K562 (cell line): ENCODE results near the gene WASL. TPM values are rescaled to one million over a fixed set of nuclear protein-coding genes. Genes with fewer than 3 reads are reported as not detected.

ENCODE experiments used
- ARNT ChIP-seq, 2 experiments: fragments of 450-650 bp; IDR thresholded peaks; 2 replicates each; pipeline ENCODE4 v1.6.1; 2016; ENCODE audit warnings: mild to moderate bottlenecking in 1 of 2
- CHD4 ChIP-seq: fragments of 200-600 bp; sonication (generic); IDR thresholded peaks from 3 replicates; pipeline ENCODE4 v1.6.1; 2012; ENCODE audit warnings: low read depth, mild to moderate bottlenecking, mixed read lengths, low read length, inconsistent platforms; ENCODE audit not compliant: insufficient read depth, insufficient replicate concordance, poor library complexity, severe bottlenecking
- DMBX1 ChIP-seq: fragments of 250-450 bp; sonication (Bioruptor Pico); IDR thresholded peaks from 2 replicates; pipeline ENCODE4 v1.8.0; 2022; ENCODE audit warnings: inconsistent platforms, mild to moderate bottlenecking, moderate library complexity, borderline replicate concordance
- ERF ChIP-seq: fragments of 450-650 bp; formaldehyde crosslinking; IDR thresholded peaks from 2 replicates; pipeline ENCODE4 v1.4.0; 2020; ENCODE audit warnings: mild to moderate bottlenecking, mixed read lengths
- ESRRB ChIP-seq: fragments of 250-450 bp; sonication (Bioruptor Pico); IDR thresholded peaks from 2 replicates; pipeline ENCODE4 v1.5.0; 2020; ENCODE audit warnings: mild to moderate bottlenecking, moderate library complexity, borderline replicate concordance
- EWSR1 ChIP-seq: fragments of 450-650 bp; IDR thresholded peaks from 2 replicates; pipeline ENCODE4 v1.6.1; 2018; ENCODE audit warnings: borderline replicate concordance, mild to moderate bottlenecking, low read depth, moderate library complexity; ENCODE audit not compliant: partially characterized antibody
- GATAD2A ChIP-seq: fragments of 450-650 bp; IDR thresholded peaks from 2 replicates; pipeline ENCODE4 v1.6.1; 2017
- MAZ ChIP-seq, 2 experiments: fragments of 450-650 bp in 1 of 2; sonication (generic) in 1 of 2; formaldehyde crosslinking; IDR thresholded peaks in 1 of 2; conservative IDR thresholded peaks in 1 of 2; 2 replicates each; pipeline versions ENCODE4 v1.4.0 to v1.5.0; 2020; ENCODE audit warnings: mild to moderate bottlenecking in 1 of 2, missing genetic modification reagents in 1 of 2
- MCM2 ChIP-seq: fragments of 450-650 bp; IDR thresholded peaks from 2 replicates; pipeline ENCODE4 v1.6.1; 2017; ENCODE audit warnings: low read depth, mild to moderate bottlenecking
- MECOM ChIP-seq: fragments of 250-450 bp; sonication (Bioruptor Pico); IDR thresholded peaks from 2 replicates; pipeline ENCODE4 v1.8.0; 2022; ENCODE audit warnings: inconsistent platforms
- MXI1 ChIP-seq: IDR thresholded peaks from 2 replicates; pipeline ENCODE4 v1.6.1; 2011; ENCODE audit warnings: low read depth, mild to moderate bottlenecking, improper control_type of control experiment, low read length
- MYC ChIP-seq, 2 experiments: fragments of 250-450 bp in 1 of 2; sonication (Bioruptor Pico) in 1 of 2; IDR thresholded peaks; 2 replicates each; pipeline versions ENCODE4 v1.5.1 to v1.6.1; 2012 to 2021; ENCODE audit warnings: low read depth in 2 of 2, borderline replicate concordance in 1 of 2, improper control_type of control experiment in 1 of 2, low read length in 1 of 2, mild to moderate bottlenecking in 1 of 2, moderate library complexity in 1 of 2
- NR1H2 ChIP-seq: sonication (generic); formaldehyde crosslinking; IDR thresholded peaks from 2 replicates; pipeline ENCODE4 v1.4.0; 2020; ENCODE audit warnings: mild to moderate bottlenecking, missing genetic modification reagents
- PHF8 ChIP-seq: fragments of 200-600 bp; sonication (generic); IDR thresholded peaks from 2 replicates; pipeline ENCODE4 v1.6.1; 2012; ENCODE audit warnings: mixed run types, mild to moderate bottlenecking, inconsistent platforms, low read length, moderate library complexity, borderline replicate concordance
- POLR2A ChIP-seq: fragments of 450-650 bp; conservative IDR thresholded peaks from 2 replicates; pipeline ENCODE4 v1.6.1; 2016
- POLR3A ChIP-seq: IDR thresholded peaks from 2 replicates; pipeline ENCODE4 v1.6.1; 2011; ENCODE audit warnings: borderline replicate concordance, mild to moderate bottlenecking, moderate library complexity; ENCODE audit not compliant: insufficient read length, insufficient read depth; ENCODE audit errors: extremely low read depth
- POLR3G ChIP-seq: IDR thresholded peaks from 2 replicates; pipeline ENCODE4 v1.6.1; 2011; ENCODE audit not compliant: insufficient read length, insufficient replicate concordance; ENCODE audit errors: extremely low read depth
- RBM22 ChIP-seq: fragments of 200-400 bp; formaldehyde crosslinking; IDR thresholded peaks from 2 replicates; pipeline ENCODE4 v1.6.1; 2018; ENCODE audit warnings: low read length, low read depth; ENCODE audit not compliant: poor library complexity, severe bottlenecking
- RUNX1 ChIP-seq: sonication (generic); IDR thresholded peaks from 2 replicates; pipeline ENCODE4 v1.6.1; 2016; ENCODE audit warnings: antibody characterized with exemption, low read depth
- SMAD3 ChIP-seq: fragments of 450-650 bp; formaldehyde crosslinking; conservative IDR thresholded peaks from 2 replicates; pipeline ENCODE4 v1.4.0; 2020; ENCODE audit warnings: mild to moderate bottlenecking
- SREBF1 ChIP-seq: fragments of 150-350 bp; IDR thresholded peaks from 2 replicates; pipeline ENCODE4 v1.6.1; 2014; ENCODE audit warnings: antibody characterized with exemption, low read depth, low read length, borderline replicate concordance
- TBL1XR1 ChIP-seq, 2 experiments: IDR thresholded peaks; 2 replicates each; pipeline ENCODE4 v1.6.1; 2012; ENCODE audit warnings: improper control_type of control experiment in 2 of 2, low read length in 2 of 2, mild to moderate bottlenecking in 1 of 2
- TCF7L2 ChIP-seq: fragments of 150-350 bp; IDR thresholded peaks from 2 replicates; pipeline ENCODE4 v1.6.1; 2016; ENCODE audit warnings: low read depth, mild to moderate bottlenecking, low read length, moderate library complexity
- TRIM28 ChIP-seq: fragments of 450-650 bp; IDR thresholded peaks from 2 replicates; pipeline ENCODE4 v1.6.1; 2017
- XRCC3 ChIP-seq: fragments of 450-650 bp; IDR thresholded peaks from 2 replicates; pipeline ENCODE4 v1.6.1; 2017; ENCODE audit warnings: mild to moderate bottlenecking, moderate library complexity
- ZNF347 ChIP-seq: fragments of 450-650 bp; formaldehyde crosslinking; IDR thresholded peaks from 2 replicates; pipeline ENCODE4 v1.4.0; 2020; ENCODE audit warnings: low read depth, mild to moderate bottlenecking, moderate library complexity
- ZNF583 ChIP-seq: fragments of 250-450 bp; sonication (Bioruptor Pico); IDR thresholded peaks from 2 replicates; pipeline ENCODE4 v1.4.0; 2020
- ZNF77 ChIP-seq: fragments of 250-450 bp; sonication (Bioruptor Pico); IDR thresholded peaks from 2 replicates; pipeline ENCODE4 v1.5.0; 2020
- polyA plus RNA-seq, 8 experiments: library from polyadenylated mRNA; depleted of rRNA in 4 of 8; stranded (reverse) in 5 of 8; unstranded in 3 of 8; fragments of >200 nt; fragmentation: Nextera tagmentation in 2 of 8; fragmentation: Illumina TruSeq in 1 of 8; extraction: Ambion mirVana in 2 of 8; extraction: Trizol in 1 of 8; gene quantifications; 2 replicates each; pipeline versions ENCODE4 v1.2.1 to v1.2.3, GENCODE V29; 2011 to 2014; ENCODE audit warnings: inconsistent platforms in 1 of 8, missing spikeins in 1 of 8
- total RNA-seq, 7 experiments: library from RNA; depleted of rRNA in 6 of 7; stranded (reverse); fragments of >200 nt in 6 of 7; fragmentation: Illumina TruSeq in 2 of 7; extraction: Trizol in 2 of 7; gene quantifications; 2 replicates each; pipeline versions ENCODE4 v1.2.1 to v1.2.3, GENCODE V29; 2011 to 2021; ENCODE audit warnings: low replicate concordance in 1 of 7
- TF ChIP-seq, protein P1 (sequence below): fragments of 450-650 bp; formaldehyde crosslinking; IDR thresholded peaks from 2 replicates; pipeline ENCODE4 v1.4.0; 2022; ENCODE audit warnings: missing genetic modification characterization

Gene WASL
- total and polyA plus RNA-seq, 9 of the 15 experiments (the other 6 are each of a cell fraction or from before 2014, with no cell fraction given) = 3.2 to 13.9 (median 8.3) TPM

DNA sequence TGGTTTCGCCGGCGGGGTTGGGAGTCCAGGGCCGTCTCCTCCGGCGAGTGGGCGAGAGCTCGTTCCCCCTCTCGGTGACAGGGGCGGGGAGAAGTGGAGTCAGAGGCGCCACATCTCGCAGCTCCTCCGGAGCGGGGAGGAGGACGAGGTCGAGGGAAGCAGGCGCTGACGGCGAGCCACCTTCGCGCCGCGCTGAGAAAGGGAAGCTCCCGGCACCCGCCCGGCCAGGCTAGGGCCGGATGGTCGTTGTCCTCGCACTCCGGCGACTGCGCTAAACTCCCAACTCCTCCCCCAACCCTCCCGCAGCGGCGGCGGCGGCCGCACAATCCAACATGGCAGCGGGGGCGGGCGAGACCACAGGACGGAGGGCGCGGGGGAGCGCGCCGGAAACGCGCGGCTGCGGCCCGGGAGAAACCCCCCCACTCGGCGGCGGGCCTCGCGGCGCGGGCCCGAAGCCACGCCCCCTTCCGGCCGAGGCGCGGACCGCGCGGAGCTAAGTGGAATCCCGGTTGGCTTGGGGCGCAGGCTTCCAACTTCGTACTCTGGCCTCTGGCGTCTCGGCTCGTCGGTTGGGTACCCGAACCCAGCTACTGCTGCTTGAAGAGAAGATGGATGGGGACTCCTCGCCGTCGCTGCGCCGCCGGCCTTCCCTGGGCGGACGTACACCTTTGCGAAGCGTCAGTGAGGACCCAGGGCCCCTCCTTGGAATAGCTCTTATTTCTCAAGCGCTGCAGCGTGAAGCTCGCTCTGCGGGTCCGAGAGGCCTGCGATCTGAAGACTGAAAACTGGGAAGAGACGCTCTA is at the start of gene WASL (continued):
- TF ChIP-seq POLR3G (no peak), GATAD2A (no peak), MXI1 (peak; percentile 50; the same call in 1 of the 2 replicates), NR1H2 (0 out of 2 replicates have a peak, but pooled peaks have one; percentile 9), MECOM (CRISPR knock-in tag) (no peak), POLR3A (no peak), DMBX1 (CRISPR knock-in tag) (peak; percentile 32; the same call in 1 of the 2 replicates), TBL1XR1 (IDR thresholded peaks at IDR 0.05; ENCODE audit: low read length in 2 of 2) (peak in 1 of 2 experiments; percentile 79; a peak in 2 of 4 replicates), ZNF347 (CRISPR knock-in tag) (no peak), XRCC3 (no peak), MCM2 (no peak), ZNF77 (CRISPR knock-in tag) (no peak), TRIM28 (peak; percentile 35; the same call in 1 of the 2 replicates), EWSR1 (no peak), SREBF1 (peak; percentile 93), SMAD3 (CRISPR knock-in tag) (peak; percentile 68; the same call in 1 of the 2 replicates), TCF7L2 (peak; percentile 99), PHF8 (peak; percentile 95), CHD4 (no peak), POLR2A (peak; percentile 98), RUNX1 (no peak), ERF (CRISPR knock-in tag) (peak; percentile 96; the same call in 1 of the 2 replicates), MYC (IDR thresholded peaks at IDR 0.05; ENCODE audit: low read depth, low read length) (peak; percentile 96), MYC (CRISPR knock-in tag; IDR thresholded peaks at IDR 0.05; ENCODE audit: borderline replicate concordance, low read depth) (peak; percentile 83; the same call in 1 of the 2 replicates), MAZ (CRISPR knock-in tag; conservative IDR thresholded peaks at IDR 0.05 in 1 of 2, IDR thresholded peaks at IDR 0.05 in 1 of 2) (peak; percentile 94 to 95), ESRRB (CRISPR knock-in tag) (no peak), ARNT (IDR thresholded peaks at IDR 0.05) (no peak), ZNF583 (peak; percentile 71; the same call in 1 of the 2 replicates), RBM22 (peak; percentile 40)
- TF ChIP-seq, protein P1, sequence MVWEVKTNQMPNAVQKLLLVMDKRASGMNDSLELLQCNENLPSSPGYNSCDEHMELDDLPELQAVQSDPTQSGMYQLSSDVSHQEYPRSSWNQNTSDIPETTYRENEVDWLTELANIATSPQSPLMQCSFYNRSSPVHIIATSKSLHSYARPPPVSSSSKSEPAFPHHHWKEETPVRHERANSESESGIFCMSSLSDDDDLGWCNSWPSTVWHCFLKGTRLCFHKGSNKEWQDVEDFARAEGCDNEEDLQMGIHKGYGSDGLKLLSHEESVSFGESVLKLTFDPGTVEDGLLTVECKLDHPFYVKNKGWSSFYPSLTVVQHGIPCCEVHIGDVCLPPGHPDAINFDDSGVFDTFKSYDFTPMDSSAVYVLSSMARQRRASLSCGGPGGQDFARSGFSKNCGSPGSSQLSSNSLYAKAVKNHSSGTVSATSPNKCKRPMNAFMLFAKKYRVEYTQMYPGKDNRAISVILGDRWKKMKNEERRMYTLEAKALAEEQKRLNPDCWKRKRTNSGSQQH = peak; percentile 92
